NCI-H2171 (cell line): Measurements from ENCODE around the gene CRB1.
"Not testable (repeated sequence)": the region's sequence is repeated elsewhere in the genome, so short reads cannot be mapped to it uniquely, and the experiment has no call there.

Source experiments
- DNase-seq: peaks from one replicate; lab custom pipeline; 2025; lab: John Stamatoyannopoulos, UW

CRB1 gene

DNA sequence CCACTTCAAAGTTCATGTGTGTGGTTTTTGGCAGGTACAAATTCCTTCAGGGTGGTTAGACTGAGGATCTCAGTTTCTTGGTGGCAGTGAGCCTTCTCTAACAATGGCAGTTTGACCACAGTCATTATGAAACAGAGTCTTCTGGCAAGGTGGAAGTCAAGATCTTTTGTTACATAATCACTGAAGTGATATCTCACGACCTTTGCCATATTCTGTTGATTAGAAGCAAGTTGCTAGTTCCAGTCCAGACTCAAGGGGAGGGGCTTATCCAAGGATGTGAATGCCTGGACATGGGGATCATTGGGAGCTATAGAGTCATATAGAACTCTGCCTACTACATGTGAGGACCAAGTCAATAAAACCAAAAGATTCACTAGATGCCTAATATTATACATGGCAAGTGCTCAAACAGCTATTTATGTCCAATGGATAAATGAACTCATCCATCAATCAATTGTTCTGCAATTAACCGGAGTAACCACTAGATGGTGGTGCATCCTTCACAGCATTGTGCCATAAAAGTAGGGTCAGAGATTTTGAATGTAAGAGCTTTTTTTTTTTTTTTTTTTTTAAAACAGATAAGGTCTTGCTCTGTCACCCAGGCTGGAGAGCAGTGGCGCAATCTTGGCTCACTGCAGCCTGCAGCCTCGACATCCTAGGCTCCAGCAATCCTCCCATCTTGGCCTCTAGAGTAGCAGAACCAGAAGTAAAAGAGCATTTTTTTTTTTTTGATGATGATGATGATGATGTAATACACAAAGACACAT lies 131.9 kb downstream of the CRB1 start:
- peak; percentile 20 for DNase-seq

DNA sequence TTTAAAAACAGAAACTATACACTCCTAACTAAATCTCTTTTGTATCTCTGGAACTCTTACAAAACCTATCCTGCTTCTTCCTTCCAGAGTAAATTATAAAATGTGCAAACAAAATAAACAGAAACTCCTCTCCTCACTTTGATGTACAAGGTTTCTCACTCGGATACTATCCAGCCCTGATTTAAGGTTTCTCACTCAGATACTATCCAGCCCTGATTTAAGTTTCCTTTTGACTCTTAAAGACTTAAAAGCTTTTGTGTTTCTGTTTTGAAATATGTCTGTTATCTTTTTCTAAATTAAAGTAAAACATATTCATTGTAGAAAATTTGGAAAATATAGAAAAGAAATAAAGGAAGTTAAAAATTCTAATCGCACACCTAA lies 132.5 kb downstream of the CRB1 start:
- no peak for DNase-seq

DNA sequence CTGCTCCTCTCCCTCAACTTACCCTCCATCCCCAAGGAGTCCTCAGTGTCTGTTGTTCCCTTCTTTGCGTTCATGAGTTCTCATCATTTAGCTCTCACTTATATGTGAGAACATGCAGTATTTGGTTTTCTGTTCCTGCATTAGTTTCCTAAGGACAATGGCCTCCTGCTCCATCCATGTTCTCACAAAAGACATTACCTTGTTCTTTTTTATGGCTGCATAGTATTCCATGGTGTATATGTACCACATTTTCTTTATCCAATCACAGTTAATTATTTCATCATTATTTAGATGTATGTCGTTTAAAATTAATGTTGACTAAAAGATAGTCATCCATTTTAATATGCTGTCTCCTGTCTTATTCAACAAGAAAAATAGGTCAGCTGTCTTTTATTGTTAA lies 134.1 kb downstream of the CRB1 start:
- no peak for DNase-seq

DNA sequence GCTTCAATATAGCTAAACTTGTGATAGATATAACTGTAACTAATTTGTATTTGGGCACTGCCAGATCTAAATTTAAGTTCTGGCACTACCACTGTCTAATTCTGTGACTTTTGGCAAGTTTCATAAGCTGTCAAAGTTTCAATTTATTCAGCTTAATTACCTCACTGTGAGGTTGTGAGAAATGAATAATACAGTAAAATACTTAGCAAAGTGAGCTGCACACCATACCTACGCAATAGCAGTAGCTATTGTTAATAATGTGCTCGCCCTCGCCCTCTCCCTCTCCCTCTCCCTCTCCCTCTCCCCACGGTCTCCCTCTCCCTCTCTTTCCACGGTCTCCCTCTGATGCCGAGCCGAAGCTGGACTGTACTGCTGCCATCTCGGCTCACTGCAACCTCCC lies 136.7 kb downstream of the CRB1 start:
- not testable (repeated sequence) for DNase-seq

DNA sequence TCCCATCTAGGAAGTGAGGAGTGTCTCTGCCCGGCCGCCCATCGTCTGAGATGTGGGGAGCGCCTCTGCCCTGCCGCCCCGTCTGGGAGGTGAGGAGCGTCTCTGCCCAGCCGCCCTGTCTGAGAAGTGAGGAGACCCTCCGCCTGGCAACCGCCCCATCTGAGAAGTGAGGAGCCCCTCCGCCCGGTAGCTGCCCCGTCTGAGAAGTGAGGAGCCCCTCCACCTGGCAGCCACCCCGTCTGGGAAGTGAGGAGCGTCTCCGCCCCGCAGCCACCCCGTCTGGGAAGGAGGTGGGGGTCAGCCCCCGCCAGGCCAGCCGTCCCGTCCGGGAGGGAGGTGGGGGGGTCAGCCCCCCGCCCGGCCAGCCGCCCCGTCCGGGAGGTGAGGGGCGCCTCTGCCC lies 137.6 kb downstream of the CRB1 start:
- not testable (repeated sequence) for DNase-seq

DNA sequence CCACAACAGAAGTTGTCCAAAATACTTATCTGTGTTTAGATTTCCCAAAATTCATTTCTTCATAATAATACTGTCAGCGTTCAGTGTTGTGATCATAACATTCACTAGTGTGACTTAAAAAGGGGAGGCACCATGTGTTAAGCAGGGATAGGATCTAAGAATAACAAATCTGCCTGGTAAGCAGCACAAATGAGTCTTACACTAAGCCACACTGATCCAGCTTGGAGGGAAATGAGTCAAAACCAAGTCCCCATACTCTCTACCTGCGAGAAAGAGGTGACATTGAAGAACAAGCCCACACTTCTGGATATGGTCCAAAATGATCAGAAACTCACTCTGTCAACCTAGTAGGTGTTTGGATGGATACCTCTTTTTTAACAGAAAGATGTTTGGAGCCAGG lies 145.5 kb downstream of the CRB1 start:
- DNase-seq, result no peak

DNA sequence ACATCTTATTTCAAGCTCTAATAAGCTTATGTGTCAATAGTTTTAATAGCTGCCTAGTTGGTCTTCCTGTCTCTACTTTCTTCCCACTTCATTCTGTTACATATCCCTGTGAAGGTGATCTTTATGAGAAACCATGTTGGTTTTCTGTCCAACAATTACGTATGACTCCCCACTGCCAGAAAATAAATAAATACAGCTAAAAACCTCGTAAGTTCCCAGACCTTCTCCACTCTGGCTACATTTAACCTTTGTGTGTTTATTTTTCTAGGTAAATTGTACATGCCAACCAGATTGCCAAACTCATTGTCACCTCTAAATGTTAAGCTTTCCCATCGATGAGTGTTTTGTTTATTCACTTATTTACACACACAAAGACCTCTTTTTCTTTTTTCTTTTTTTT lies 147.2 kb downstream of the CRB1 start:
- no peak for DNase-seq

DNA sequence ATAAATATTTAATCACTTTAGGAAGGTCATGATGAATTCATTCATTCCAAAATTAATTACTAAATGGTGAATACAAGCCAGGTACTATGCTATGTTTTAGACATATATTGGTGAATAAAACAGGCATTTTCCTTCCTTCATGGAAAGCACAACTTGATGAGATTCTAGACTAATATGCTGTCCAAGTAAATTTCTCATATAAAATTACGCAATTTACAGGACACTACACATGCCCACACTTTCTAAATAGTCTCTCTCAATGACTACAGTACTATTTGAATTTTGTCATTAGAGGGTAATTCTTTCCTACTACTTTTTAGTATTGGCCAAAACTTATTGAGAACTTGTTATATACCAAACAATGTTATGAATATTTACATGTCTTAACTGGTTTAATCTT lies 150.6 kb downstream of the CRB1 start:
- DNase-seq, result no peak

DNA sequence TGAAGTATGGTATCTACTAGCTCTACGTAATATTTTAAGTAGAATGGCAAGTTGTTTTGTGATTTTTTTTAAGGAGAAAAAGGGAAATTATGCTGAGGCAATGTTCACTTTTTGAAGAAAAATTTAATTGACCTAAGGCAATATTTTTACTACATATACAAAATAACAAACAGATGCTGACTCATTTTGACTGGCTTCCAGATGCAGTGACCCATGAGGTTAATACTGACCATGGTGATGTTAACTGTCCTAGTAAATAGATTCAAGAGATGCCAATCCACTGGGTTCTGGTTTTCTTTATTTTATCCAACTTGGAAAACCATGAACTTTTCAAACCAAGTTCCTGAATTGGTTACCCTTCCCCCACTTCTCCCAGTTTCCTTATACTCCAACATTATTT lies 154.9 kb downstream of the CRB1 start:
- DNase-seq, result no peak

DNA sequence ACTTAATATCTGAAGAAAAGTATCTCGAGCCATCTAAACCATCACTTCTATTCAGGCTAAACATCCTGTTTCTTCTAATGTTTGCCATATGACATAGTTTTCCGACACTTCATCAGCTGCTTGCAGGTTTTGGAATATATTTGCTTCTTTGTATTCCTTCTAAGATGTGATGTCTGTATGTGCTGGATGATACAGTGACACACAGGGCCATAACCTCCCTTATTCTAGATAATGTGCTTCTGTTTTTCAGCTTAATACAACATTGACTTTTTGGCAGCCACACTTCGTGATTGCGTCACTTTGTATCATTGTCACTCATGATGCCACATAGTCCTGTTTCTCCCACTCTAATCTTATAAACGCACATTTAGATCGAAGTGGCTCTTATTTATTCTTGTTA lies 156.3 kb downstream of the CRB1 start:
- no peak for DNase-seq

DNA sequence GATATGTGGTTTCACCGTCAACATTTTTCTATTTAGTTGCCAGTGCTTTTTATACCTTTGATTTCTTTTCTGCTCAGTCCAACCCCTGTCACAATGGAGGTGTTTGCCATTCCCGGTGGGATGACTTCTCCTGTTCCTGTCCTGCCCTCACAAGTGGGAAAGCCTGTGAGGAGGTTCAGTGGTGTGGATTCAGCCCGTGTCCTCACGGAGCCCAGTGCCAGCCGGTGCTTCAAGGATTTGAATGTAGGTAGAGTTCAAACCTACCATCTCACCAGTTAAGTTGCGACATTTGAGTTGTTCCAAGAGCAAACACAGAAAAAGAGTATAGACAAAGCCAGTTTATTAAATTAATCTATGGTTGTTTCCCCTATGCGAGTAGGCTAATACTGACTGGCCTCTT lies 161.3 kb downstream of the CRB1 start:
- DNase-seq, result no peak

DNA sequence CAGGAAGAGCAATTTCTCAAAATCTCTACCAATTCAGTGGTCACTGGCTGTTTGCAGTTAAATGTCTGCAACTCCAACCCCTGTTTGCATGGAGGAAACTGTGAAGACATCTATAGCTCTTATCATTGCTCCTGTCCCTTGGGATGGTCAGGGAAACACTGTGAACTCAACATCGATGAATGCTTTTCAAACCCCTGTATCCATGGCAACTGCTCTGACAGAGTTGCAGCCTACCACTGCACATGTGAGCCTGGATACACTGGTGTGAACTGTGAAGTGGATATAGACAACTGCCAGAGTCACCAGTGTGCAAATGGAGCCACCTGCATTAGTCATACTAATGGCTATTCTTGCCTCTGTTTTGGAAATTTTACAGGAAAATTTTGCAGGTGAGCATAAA lies 167.2 kb downstream of the CRB1 start:
- no peak for DNase-seq

DNA sequence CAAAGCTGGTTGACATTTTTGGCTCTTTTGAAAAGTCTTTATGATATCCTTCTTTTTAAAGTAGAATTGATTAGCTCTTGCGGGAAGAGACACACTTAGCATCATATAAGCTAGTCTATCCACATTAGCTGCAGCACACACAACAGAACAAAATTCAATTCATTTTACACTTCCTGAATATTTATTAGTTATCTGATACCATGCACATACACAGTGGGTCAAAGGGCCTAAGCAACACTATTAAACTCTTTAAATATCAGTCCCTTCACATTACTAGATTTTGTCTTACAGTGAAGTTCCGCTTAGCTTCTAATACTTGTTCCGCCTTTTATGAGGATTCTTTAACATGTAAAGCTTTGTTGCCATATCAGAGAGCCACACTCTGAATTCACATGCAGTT lies 169.5 kb downstream of the CRB1 start:
- DNase-seq, result no peak

DNA sequence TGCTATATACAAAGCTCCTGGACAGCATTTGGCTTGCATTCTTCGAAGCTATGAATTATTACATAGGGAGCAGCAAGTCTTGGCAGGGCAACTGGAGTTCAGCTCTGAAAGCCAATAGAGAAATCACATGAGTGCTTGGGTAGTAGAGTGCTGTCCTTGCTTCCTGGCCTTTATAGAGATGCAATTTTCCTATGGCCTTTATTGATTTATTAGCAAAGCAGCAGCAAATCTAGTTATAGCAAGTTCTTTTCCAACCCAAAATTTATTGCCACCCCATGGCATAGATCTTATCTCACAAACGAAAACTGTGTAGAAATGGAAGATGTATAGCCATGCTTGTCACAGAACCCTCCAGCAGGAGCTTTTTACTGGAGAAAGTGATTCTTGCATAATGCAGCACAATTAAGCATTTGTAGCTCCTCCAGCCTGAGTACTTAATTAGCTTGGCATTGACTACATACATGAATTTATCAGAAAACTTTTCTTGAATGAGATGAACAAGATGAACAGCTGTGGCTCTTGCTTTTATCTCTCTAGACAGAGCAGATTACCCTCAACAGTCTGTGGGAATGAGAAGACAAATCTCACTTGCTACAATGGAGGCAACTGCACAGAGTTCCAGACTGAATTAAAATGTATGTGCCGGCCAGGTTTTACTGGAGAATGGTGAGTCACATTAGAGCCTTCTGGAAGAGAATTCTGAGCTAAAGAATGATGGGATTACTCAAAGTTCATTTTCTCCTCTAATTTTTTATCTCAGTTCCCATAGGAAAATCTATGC lies 170.1 kb downstream of the CRB1 start:
- DNase-seq, result no peak

DNA sequence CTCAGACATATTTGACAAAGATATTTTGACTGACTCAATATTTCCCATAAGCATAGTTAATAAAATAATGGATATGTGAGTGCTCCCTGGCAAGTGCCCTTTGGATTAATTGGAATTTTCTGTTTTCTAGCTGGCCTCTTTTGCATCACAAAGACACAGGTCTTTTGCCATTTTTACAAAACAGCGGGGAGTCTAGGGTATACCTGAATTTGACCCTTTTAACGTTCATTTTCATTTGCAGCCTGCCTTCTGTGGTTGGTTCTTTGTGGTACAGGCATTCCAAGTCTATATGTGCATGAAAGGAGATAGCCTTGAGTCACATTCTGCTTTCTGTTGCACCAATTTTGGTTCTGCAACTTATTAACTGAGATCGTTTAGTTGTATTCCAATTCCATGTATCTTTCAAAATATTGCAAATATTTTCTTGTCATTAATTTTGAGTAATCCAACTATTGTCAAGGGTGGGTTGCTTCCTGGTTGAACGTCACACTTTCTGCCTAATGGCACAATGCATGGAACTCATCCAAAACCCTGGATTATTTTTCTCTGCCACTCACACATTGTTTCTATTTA lies 171.7 kb downstream of the CRB1 start:
- no peak for DNase-seq

DNA sequence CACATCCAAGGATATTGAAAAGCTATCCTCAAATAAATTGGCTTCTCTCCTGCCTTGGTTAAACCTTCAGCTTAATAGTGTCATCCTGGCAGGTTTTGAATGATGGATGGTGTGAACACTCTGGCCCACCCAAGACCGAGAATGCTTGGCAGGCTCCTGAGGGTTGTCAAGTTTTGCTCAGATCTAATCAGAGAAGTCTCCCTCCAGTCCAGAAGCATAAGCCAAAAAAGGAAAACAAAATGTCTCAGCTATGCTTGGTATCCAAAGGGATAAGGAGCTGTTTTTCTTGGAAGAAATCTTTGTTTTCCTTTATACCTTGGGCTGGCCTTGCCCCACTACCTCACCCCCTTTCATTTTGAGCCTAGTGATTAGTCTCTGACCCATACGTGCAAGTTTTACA lies 172.7 kb downstream of the CRB1 start:
- no peak for DNase-seq

DNA sequence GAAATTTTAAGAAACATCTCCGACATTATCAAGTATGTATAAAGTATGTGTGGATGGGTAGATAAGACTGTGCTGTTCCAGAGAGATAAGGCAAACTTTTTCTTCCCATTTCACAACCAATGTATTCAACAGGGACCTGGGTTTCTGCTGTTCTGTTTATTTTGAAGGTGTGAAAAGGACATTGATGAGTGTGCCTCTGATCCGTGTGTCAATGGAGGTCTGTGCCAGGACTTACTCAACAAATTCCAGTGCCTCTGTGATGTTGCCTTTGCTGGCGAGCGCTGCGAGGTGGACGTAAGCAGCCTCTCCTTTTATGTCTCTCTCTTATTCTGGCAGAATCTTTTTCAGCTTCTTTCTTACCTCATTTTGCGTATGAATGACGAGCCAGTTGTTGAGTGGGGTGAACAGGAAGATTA lies 174.0 kb downstream of the CRB1 start:
- no peak for DNase-seq

DNA sequence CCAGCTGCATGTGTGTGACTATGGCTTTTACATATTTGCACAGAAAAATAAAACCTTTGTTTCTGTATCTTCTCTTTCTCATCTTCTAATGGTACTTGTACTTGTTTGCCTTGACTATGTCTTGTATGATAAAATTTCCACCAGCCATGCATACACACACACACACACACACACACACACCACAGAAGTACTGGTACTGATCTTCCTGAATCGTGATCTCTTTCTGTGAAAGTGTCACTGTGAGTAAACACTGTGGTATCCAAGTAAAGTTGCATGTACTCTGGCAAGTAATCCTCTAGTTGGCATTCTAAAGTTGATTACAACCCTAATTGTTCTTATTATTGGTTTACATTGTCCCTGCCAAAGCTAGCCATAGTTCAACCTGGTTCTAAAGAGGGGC lies 176.7 kb downstream of the CRB1 start:
- no peak for DNase-seq

DNA sequence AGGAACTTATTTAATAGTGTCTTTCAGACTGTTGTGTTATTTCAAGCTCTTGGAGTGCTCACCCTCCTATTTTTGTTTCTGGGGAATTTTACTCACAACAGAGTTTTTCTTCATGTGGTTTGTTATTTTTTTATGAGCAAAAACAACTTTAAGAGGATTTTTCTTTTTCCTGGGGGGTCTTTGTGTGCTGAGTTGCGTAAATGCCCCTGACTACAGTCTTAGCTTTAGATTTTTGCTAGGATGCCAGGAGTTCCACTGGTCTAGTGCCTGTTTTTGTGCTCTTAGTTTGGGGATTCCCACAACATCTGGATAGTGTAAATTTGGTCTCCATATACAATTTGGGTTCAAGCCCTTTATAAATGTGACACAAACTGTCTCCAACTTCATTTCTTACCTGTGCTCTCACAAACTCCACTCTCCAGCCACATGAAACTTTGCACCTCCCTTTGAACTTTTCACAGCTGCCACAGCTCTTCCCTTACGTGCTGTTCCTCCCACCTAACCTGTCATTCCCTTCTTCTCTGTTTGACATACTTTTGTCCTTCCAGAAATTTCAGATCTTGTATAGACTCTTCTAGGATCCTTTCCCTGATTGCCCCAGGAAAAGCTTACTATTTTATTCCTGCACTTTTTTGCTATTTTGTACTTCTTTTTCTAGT lies 180.2 kb downstream of the CRB1 start:
- DNase-seq, result no peak

DNA sequence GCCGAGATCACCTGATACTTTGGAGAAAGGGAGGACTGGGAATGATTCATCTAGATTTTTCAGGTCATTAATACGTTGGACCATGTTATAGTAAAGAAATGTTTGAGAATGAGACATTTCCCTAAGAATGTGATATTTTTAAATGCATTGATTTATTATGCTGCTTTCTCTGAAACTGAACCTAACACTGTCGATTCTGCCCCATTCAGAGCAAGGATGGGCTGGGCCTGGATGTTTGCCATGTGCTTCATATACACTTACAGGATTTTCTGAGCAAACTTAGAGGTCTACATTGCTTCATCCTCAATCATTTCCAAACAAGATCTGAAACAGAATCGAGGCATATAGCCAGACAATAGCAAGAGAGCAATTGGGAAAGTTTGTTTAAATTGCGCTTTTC lies 183.3 kb downstream of the CRB1 start:
- no peak for DNase-seq

DNA sequence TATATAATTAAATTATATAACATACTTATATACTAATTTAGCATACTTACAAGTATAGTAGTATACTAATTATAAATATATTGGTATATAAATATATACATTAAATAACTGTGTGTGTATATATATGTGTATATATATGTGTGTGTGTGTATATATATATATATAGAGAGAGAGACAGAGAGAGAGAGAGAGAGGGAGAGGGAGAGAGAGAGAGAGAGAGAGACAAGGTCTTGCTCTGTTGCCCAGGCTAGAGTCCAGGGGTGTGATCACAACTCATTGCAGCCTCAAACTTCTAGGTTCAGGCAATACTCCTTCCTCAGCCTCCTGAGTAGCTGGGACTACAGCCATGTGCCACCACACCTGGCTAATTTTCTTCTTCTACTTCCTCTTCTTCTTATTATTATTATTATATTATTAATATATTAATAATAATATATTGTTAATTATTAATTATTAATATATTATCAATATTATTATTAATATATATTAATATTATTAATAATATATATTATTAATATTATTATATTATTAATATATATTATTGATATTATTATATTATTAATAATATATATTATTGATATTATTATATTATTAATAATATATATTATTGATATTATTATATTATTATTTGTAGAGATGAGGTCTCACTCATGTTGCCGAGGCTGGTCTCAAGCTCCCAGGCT lies 185.5 kb downstream of the CRB1 start:
- DNase-seq, result no peak

DNA sequence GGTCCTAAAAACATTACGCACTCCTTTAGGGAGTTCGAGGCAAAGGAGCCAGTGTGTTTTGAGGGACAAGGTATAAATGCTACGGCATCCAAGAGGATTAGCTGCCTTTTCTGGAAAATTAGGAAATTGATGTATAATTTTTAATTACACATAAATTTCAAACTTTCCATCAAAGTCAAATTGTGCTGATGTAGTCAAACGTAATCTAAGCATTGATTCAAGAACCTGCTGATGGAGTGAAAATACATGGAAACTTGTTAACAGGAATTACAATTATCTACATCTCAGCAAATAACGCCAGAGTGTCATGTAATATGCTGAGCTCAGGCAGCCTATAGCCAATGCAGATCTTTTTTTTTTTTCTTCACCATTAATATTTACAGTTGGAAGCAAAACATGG lies 194.5 kb downstream of the CRB1 start:
- no peak for DNase-seq
